Choroid plexus epithelial cell (primary cell): ENCODE results near the gene PLEKHM2.

Experiments
- DNase-seq: peaks from one replicate; pipeline ENCODE4 v3.0.0-alpha.2; 2010; ENCODE audit warnings: low read depth
- H3K4me3 ChIP-seq: 2 replicates; pipeline ENCODE4 v1.5.1; 2011; ENCODE audit warnings: low read depth, mild to moderate bottlenecking, control low read depth, low read length, moderate library complexity
- CTCF ChIP-seq: conservative IDR thresholded peaks from 2 replicates; pipeline ENCODE4 v1.5.1; 2011; ENCODE audit warnings: low read depth, mild to moderate bottlenecking, control low read depth, inconsistent platforms, low read length, moderate library complexity

The PLEKHM2 gene

DNA sequence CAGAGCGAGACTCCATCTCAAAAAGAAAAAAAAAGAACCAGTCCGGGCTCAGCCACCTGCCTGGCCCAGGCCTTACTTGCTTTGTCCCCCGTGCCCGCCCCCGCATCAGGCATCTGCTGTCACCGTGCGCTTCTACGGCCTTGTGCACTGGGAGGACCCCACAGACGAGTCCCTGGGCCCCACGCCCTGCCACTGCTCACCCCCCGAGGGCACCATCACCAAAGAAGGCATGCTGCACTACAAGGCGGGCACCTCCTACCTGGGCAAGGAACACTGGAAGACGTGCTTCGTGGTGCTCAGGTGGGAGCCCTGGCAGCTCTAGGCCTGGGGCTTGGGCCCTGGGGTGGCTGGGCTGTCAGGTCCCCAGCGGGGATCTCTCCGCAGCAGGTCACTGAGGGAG, 46.3 kb downstream of the PLEKHM2 start:
- no peak for DNase-seq
- no peak overlapping the region for H3K4me3 ChIP-seq
- TF ChIP-seq CTCF, result no peak

DNA sequence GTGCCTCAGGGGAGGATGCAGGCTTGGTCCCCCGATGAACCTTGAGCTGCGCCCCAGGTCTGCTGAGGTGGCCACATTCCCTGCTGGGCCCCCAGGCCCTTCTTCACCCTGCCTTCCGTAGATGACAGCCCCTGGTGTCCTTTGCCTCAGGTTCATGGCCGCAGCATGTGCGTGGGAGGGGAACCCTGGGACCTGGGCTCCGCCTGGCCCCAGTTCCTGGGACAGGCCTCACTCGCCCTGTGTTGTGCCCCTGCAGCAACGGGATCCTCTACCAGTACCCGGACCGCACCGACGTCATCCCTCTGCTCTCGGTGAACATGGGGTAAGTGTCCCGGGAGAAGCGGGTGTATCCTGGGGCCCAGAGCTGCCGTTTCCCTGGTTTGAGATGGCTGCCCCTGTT, 46.8 kb downstream of the PLEKHM2 start:
- no peak for DNase-seq
- no peak for TF ChIP-seq CTCF
- H3K4me3 ChIP-seq, result no peak overlapping the region

GRCh38 chr1:15731735-15732685, 47.9 kb downstream of the PLEKHM2 start:
- no peak for DNase-seq
- TF ChIP-seq CTCF, result no peak
- H3K4me3 ChIP-seq, result no peak overlapping the region

GRCh38 chr1:15732686-15733081, 48.6 kb downstream of the PLEKHM2 start:
- DNase-seq, result no peak
- TF ChIP-seq CTCF, result no peak
- H3K4me3 ChIP-seq, result no peak overlapping the region

GRCh38 chr1:15733218-15733725, 49.2 kb downstream of the PLEKHM2 start:
- TF ChIP-seq CTCF, result no peak
- no peak overlapping the region for H3K4me3 ChIP-seq
- no peak for DNase-seq

DNA sequence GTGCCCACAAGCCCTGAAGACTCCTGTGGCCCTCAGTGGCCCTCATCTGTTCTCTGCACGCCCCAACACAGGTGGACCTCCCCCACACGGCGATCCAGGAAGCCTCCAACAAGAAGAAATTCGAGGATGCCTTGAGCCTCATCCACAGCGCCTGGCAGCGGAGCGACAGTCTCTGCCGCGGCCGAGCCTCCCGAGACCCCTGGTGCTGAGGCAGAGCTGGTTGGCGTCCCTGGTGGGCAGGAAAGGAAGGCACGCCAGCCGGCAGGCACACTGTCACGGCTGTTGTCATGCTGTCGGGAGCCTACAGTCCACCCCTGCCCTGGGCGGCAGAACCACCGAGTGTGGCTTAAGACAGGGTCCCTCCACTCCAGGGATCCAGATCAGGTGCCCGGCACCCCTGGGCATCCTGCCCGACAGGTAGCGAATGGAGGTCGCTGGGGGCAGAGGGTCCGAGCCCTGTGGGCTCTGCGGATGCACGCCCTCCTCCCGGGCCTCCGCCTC, 49.7 kb downstream of the PLEKHM2 start:
- no peak for TF ChIP-seq CTCF

More for the DNA sequence above, 49.7 kb downstream of the PLEKHM2 start:
- DNase-seq, result no peak
- H3K4me3 ChIP-seq, result no peak overlapping the region
